HEK293 (cell line): ENCODE results near the gene SIL1.

ENCODE experiments used
- CTCF ChIP-seq: fragments of 450-650 bp; formaldehyde crosslinking; IDR thresholded peaks from 2 replicates; pipeline ENCODE4 v1.5.1; 2016; ENCODE audit warnings: missing biosample characterization, missing genetic modification characterization
- REST ChIP-seq: fragments of 450-650 bp; formaldehyde crosslinking; IDR thresholded peaks from 2 replicates; pipeline ENCODE4 v1.5.1; 2016; ENCODE audit warnings: missing biosample characterization, missing genetic modification characterization
- SCRT1 ChIP-seq: fragments of 450-650 bp; formaldehyde crosslinking; IDR thresholded peaks from 2 replicates; pipeline ENCODE4 v1.5.1; 2016; ENCODE audit warnings: missing biosample characterization, missing genetic modification characterization, borderline replicate concordance
- YY1 ChIP-seq: fragments of 450-650 bp; formaldehyde crosslinking; IDR thresholded peaks from 2 replicates; pipeline ENCODE4 v1.5.1; 2018; ENCODE audit warnings: missing biosample characterization, missing genetic modification characterization
- ZNF341 ChIP-seq: fragments of 450-650 bp; formaldehyde crosslinking; IDR thresholded peaks from 2 replicates; pipeline ENCODE4; 2016; ENCODE audit warnings: low read depth, missing biosample characterization, missing genetic modification characterization
- ZNF549 ChIP-seq: fragments of 450-650 bp; IDR thresholded peaks from 2 replicates; pipeline ENCODE4 v1.5.1; 2018; ENCODE audit warnings: missing biosample characterization, missing genetic modification characterization, mild to moderate bottlenecking, inconsistent platforms, moderate library complexity
- ZNF701 ChIP-seq: fragments of 450-650 bp; formaldehyde crosslinking; IDR thresholded peaks from 2 replicates; pipeline ENCODE4 v1.5.1; 2016; ENCODE audit warnings: missing biosample characterization, missing genetic modification characterization
- ZSCAN5A ChIP-seq: fragments of 450-650 bp; formaldehyde crosslinking; IDR thresholded peaks from 2 replicates; pipeline ENCODE4 v1.5.1; 2016; ENCODE audit warnings: missing biosample characterization, missing genetic modification characterization

- TF ChIP-seq CTCF (tag by site-specific recombination) (no peak), SCRT1 (tag by site-specific recombination) (no peak), REST (tag by site-specific recombination) (no peak), ZNF549 (no peak), ZNF701 (tag by site-specific recombination) (no peak), ZNF341 (tag by site-specific recombination) (no peak), YY1 (tag by site-specific recombination) (no peak), ZSCAN5A (tag by site-specific recombination) (no peak)
Measured at GRCh38 chr5:138983984-138984383, 214.2 kb downstream of the SIL1 start.
